ENCODE data around the gene ZNF521.
A peak's percentile ranks its signal among the peaks of the same experiment; 100 is the strongest.

The ZNF521 gene

DNA sequence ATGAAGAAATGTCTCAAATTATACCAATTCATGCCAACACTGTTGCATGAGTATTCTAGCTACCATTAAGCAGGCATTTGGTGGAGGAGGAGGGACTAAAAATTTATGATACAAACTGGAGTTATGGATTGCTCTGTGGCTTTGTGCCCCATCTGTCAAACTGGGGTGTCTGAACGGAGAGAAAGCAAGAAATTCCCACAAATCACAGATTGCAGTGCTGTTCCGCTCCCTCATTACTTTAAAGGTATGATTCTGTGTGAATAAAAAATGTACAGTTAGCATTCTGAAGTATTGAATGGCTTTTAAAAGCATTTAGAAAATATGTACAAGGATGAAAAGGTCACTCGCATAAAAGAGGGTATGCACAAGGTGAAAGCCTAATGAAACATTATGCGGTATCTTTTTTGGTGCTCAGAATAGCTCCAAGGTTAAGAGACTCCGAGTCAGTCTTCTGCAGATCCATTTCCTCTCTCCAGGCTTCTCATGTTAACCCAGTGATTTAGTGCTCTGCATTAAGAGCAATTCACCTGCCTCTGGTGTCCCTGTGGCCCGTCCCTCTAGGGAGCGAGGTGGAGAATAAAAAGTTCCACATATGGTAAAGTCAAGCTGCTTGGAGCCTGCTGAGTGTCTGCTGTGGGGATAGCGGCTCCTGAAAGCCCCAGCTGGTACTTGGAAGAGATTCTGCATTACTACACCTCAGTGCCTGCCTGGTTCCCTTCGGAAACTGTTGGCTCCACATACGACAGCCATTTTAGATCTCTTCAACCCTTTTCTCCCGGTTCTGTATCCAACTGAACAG, 184.2 kb downstream of the ZNF521 start:
- DNase-seq (ENCODE audit: low spot score) = peak; percentile 98

DNA sequence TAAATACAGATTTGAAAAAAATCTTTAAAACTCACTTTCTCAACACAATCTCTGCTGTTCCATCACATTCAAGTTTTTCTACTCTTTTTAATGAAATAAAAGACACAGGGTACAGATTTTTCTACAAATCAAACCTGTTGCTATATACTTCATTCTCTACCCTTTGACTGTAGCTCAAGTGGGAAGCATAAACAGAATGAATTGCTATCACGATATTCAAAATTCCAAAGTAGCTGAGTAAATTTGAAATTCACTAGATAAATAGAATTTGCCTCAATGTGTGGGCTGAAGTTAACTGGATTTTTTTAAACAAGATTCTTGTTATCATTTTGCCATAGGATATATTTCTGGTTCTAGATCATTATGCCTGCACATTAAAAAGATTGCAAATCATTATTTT, 185.9 kb downstream of the ZNF521 start:
- no peak for DNase-seq (ENCODE audit: low spot score)

DNA sequence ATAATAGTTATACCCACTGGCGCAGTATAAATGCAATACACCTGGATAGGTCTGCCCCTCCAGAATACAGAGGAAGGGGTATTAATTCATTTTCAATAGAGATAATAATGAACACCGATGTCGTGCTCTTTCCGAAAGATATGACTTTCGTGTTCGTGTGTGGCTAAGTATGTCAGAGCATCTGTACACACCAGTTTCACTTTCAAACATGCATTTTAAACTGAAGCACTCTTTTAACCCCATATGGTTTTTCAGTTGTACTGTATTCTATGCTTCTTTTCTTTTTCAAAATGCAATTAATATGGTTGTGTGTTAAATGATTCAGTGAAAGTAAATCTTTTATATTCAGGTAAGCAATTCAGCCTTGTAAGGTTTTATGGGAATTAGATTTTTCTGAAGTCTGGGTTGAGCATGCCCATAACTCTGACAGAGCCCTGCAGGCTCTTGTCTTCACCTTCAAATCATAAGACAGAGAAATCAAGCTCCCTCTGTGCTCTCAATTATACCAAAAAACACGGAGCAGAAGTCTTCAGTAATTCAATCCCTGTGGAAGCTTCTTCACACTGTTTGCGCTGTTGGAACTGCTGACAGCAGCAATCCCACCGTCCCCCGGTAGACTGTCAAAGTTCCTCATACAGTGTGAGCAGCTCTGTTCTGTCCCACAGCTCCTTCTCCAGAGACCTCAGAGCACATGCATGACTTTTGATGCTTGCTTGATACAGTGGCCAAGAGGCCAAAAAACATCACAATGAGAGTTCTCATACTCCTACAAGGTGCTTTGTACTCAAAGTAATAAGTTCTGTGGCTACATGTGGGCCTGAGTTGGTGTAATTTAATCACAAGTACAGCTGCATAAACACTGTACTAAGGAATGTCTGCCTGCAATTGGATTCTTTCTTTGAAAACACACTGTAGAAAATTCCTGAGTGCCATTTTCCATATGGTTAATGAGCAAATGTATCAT, 186.8 kb downstream of the ZNF521 start:
- DNase-seq (ENCODE audit: low spot score) = no peak

DNA sequence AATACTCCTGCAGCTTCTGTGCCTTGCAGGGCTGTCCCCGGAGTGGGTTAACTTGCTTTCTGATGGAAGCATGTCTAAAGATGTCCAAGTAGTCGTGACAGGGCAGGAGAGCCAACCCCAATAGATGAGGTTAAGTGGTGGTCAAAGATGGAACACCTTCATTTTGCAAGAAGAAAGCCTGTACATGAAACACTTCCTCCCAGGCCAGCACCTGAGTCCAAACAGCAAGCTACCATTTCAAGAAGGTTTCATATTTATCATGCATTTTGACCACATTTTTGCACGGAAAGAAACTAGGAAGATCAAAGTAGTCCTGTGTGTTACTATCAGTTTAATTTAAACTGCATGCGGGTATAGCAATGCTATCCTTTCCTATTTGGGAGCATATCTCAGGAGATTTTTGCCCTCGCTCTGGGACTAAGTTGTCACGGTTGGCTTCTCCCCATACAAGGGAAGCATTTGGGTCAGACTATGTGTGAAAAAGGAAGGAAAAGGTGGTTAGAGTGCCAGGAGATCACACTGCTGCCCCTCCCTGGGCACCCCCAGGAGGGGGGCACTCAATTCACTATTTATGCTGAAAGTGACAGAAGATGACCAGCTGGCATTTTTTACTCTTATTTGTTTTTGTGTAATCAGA, 187.6 kb downstream of the ZNF521 start:
- peak; percentile 80 for DNase-seq (ENCODE audit: low spot score)

DNA sequence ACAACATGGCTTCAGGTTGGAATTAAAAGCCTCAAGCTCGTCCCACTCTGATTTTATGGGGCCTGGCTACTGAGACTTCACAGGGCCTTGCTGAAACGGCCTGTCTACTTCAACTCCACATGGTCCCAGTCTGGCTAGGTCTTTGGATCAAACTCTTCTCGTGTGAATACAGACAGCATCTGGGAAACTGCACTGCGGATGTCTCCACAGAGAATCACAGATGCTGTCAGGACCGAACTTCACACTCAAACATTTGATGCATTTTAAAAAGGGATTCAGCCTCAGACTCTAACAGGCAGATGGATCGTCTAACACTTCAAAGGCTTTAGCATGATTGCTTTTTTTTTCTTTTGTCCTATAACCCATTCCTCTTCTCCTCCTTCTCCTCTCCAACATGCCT, 198.5 kb downstream of the ZNF521 start:
- DNase-seq (ENCODE audit: low spot score) = no peak

DNA sequence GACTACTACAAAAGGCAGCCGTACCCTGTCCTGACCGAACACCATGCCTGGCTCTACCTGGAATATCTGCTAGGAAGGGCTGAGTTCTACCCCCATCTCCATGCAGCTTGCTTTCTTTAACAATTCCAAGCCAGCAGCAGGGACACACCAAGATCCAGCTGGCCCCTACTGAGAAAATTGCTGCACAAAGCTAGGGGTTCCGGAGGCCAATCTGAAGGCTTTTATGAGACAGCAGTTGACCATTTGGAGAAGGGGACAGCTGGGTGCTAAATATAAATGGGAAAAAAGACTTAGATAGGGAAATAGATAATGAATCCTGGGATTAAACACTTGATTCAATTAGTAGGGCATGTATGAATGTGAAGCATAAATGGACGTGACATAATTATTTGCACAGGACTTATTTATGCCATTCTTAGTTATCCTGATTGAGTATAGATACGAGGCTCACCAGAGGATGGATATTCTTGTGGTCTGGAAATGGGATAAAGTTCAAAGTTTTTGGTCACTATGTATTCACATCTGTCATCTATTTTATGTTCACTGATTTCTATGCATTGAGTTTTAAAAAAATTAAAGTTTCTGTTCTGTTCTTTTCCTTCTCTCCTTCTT, 204.0 kb downstream of the ZNF521 start:
- DNase-seq (ENCODE audit: low spot score) = peak; percentile 52

DNA sequence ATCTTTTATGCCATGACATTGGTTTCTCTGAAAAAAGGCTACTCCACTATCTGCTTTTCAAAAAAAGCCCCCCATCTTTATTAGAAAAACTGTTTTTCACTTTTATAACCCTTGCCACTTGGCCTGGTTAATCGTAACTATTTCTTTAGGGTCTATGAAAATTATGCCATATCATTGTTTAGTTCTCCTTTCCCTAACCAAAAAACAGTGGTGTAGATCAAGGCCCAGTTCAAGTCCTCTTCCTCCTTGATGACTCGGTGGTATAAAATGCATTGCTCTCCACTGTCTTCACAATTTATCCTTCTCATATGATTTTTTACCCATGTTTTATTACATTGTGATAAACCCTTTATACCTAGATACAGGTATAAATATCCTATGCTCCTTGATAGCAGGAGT, 205.5 kb downstream of the ZNF521 start:
- DNase-seq (ENCODE audit: low spot score) = no peak

DNA sequence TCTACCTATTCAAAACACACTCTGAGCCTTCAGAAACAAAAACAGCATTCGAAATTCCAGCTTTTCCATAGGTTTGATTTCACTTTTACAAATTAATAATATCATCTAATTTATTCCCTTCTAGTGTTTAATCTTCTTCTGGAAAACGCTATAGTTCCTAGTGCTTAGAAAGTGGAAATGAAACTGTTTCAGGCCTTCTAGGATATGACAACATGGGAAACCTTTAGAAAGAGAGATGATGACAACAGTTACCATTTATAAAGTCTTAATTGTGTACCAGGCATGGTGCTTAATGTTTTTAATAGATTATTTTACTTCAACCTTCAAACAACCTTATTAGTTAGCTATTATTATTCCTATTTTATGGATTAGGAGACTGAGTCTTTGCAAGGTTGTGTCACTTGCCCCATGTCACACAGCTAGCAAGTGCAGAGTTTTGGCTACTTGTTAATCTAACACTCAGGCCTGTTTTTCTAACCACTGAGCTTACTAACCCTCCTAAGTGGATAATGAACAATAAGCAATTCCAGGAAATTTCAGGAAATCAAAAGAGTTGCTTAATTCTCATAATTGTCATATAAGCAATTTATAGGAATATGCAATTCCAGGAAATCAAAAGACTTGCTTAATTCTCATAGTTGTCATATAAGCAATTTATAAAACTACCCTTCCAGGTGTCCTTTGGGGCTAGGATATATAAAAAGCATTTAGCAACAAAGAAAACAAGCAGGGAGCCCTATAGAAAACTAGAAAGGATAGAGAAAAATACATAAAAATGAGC, 206.0 kb downstream of the ZNF521 start:
- DNase-seq (ENCODE audit: low spot score) = no peak

DNA sequence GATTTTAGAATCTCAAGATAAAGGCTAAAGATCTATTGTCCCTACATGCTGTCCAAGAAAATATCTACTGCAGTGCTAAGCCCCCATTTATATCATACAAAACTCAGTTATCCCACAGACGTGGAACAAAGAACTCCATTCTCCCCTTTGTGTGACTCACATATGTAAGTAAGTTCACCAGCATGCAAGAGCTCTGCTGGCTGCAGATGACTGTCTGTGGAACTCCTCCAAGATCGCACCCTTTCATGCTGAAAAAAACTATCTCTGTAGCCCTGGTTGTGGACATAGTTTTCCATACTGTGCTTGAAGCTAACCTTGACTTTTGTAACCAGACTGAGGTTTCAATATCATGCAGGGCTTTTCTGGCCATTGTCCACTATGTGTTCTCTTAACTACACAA, 207.1 kb downstream of the ZNF521 start:
- peak; percentile 65 for DNase-seq (ENCODE audit: low spot score)

DNA sequence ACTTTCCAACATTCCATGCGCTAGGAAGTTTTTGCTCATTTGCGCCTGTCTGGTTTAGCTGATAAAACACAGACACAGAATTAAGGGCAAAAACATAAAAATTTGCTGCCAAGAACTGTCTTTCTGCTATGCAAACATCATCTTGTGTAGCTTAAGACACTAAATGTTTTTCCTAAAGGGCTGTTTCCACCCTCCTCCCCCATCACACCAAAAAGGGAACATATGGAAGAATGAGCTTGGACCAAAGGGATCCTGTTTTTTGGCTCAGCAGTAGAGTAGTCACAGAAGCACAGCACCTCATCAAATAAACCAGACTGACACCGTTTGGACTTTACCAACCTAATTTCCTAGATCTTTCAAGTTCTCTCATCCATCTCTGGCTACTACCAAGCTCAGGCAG, 210.1 kb downstream of the ZNF521 start:
- DNase-seq (ENCODE audit: low spot score) = peak; percentile 95

DNA sequence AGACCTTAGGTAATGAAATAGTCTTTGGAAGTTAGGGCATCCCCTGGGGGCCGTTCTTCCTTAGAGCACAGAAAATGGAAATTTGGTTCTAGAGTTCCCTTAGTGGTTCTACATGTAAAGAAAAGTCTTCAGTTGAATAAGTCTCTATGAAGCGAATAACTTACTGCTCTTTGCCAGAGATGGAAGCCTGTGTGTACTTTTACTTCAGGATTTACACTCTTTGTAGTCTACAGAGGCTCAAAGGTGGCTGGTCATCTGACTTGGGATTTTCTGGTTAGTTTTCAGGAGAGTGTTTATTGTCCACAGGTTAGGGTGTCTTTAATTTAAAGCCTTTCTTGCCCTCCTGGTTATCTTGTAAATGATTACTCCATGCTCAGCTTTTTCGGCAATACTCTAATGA, 210.6 kb downstream of the ZNF521 start:
- DNase-seq (ENCODE audit: low spot score) = no peak

DNA sequence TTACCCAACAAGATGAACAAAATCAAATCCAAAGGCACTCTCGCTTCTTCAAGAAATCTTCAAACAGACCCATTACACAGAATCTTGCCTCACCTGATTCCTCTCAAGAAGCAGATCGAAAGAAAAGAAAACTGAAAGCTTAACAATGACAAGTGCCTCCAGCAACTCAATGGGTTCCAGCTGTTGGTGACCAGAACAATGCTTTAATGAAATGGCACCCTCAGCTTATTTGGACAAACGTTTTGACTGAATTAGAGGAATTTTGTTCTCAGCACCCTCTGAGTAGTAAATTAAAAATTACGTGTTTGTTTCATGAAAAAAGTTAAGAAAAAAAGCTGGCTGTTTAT, 211.0 kb downstream of the ZNF521 start:
- no peak for DNase-seq (ENCODE audit: low spot score)

DNA sequence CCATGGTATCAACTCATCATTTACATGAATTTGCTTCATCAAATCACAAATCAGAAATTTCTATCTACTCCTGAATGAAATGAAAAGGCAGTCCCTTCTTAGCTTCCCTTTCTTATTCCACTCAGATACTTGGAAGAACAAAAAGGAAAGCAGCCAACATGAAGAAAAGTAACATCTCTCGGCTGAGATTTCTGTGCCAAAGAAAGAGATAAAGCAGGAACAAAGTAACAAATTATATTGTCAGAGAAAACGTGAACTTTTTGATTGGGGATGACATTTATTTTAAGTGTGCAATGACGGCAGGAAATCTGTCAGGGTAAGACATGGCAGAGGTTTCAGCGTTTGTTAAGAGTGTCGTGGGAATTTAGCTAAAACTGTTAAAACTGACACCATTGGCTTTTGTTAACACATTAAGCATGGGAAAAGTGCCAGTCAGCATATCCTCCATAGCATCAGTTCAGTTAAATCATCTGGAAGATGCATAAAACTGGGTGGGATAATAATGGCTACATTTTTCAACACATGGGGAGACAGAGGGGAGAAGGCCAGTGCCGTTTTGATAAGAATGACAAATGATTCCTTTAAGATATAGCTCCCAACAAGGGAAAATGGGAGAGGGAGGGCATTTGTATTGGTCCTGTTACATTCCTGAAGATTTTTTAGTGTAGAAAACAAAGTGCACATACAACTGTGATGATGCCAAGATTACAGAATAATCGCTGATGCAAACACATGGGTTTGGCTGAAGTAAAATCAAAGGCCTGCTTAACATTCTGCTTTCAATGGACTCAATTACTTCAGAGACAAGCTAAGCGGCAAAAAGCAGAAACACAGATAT, 211.6 kb downstream of the ZNF521 start:
- DNase-seq (ENCODE audit: low spot score) = no peak

DNA sequence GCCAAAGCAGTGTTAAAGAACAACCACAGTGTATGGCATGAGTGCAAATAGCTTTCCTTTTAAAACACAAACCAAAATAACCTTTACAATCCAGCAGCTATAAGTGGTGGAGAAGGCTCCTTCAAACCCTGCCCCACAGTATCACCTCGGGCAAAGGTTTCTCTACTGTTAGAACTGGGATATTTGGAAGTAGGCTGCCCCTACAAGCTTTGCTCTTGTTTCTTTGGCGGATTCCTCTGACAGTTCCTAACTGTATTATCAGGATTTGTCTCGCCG, 214.8 kb downstream of the ZNF521 start:
- no peak for DNase-seq (ENCODE audit: low spot score)

DNA sequence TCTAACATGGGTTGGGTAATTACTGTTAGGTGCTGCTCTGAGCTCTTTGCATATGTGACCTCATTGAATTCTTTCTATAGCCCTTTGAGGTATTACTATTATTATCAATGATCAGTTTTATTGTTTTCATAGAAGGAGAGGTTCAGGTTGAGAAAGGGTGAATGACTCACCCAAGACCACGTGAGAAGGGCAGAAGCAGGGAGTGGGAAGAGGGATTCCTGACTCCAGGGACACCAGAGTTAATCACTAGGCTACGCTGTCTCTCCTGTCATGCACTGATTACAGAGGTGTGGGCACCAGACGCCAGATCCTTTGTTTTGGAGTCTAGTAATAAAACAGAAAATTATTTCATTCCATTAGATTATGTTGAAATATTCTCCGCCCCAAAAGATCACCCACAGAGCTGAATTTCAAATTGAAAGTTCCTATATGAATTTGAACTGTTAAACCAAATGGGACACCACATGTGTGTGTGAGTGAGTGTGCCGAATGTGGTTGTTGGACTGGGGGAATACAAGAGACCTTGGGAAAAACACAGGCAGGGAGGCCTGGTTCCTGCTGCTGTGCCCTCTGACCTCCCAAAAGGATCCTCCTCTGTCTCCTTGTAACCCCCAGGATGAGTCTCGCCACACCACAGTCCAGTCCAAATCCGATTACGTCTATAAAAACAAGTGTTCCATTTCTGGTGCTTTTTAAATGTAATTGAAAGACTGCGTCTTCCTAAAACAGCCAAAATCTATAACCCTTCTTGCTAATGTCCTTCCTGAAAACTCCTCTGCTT, 215.4 kb downstream of the ZNF521 start:
- DNase-seq (ENCODE audit: low spot score) = no peak

DNA sequence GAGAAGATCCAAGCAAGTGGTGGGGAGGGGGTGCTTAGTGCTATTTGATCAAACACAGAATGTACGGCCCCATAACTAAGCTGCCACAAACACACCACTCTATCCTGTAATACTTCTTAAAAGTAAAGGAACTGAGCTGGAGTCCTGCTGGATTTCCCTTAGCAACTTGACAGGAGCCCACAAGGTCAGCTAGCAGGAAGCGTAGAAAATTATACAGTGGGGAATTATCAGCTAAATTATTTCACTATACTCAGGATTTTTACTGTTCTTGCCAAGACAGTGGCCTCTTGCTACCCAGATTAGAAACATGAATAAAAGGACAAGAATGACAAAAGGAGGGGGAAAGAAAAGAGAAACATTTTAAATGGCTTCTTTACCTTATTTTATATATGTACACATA, 217.1 kb downstream of the ZNF521 start:
- DNase-seq (ENCODE audit: low spot score) = no peak

DNA sequence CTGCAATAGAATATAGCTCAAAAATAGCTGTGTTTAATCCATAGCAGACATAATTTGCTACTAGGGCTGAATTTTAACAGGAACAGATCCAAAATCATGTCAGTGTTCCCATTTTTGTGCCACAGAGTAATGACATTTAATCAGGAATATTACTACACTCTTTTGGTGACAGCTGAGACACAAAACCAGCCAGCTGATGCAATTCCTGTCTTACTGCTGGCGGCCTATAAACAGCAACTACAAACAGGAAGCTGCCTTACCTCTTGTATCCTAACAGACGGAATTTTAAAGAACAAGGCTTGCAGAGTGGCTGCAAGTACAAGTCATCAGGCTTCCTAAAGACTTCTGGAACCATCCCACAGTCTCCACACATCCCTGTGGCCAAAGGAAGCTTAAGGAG, 218.1 kb downstream of the ZNF521 start:
- DNase-seq (ENCODE audit: low spot score) = peak; percentile 62

DNA sequence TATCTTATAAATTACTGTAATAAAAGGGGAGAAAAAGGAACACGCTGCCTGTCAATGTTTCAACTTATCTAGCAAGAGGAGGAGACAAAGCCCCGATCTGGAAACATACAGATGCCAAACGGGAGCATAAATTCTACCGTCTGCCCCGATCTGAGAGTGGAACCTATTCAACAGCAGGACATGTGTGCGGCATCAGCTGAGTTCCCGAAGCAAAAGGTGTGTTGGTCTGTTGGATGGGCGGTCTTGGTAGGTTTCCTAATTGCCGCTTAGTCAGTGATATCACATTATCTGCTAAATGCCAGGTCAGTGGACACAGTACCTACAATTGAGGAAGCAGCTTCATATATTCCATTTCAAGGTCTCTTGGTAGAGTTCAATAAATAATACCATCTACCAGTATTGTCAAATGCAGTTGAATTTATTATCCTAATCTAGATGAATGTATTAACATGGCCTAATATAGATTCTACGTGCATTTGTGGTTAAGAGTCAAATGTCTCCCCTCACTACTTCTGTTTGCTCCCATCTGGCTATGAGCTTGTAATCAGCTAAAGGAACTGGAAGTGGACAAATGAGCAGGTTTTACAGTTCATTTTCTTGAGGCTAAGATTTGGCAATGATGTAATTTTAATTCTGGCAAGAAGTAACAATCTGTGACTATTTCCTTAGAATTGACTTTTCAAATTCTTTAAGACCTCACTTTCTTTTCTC, 219.0 kb downstream of the ZNF521 start:
- peak; percentile 66 for DNase-seq (ENCODE audit: low spot score)

DNA sequence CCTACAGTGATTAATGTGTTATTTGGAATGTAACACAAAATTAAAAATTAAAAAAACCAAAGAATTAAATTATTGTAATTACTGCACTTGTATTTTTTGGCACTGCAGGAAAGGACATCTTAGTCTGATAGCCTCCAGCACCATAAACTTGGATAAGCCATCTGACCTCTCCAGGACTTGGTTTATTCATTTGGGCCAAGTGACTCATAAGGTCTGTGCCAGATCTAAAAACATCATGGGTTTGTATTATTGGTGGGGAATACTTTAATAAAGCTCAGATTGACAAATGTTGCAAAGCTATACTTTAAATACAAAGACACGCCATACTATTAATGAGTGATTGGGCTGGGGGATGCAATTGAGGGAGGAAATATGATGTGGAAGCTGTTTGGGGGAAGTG, 225.2 kb downstream of the ZNF521 start:
- DNase-seq (ENCODE audit: low spot score) = no peak
